Kidney (tissue), 14 donors: ENCODE data around the gene NUDT1. TPM values are rescaled to one million over a fixed set of nuclear protein-coding genes. Genes with fewer than 3 reads are reported as not detected.
A peak's percentile ranks its signal among the peaks of the same experiment; 100 is the strongest.

Source experiments
- DNase-seq, 5 donors: peaks; one replicate each; pipeline ENCODE4 v3.0.0-alpha.2; 2013 to 2020
- FAIRE-seq: peaks from 2 replicates; lab custom pipeline; 2012; peaks lifted over from hg19 to GRCh38; lab: Jason Lieb, UNC
- H3K27ac ChIP-seq, 2 donors: one replicate each; pipeline ENCODE4 v1.7.0; 2013; ENCODE audit warnings: low read depth in 2 of 2, low read length in 2 of 2, inconsistent platforms in 1 of 2
- H3K27me3 ChIP-seq: one replicate; pipeline ENCODE4 v1.7.1; 2013; ENCODE audit warnings: low read length, inconsistent platforms; ENCODE audit not compliant: control insufficient read depth, insufficient read depth
- H3K36me3 ChIP-seq, 3 donors: one replicate each; pipeline versions ENCODE4 v1.7.0 to v1.7.1; 2013; ENCODE audit warnings: low read length in 3 of 3, control low read depth in 1 of 3, inconsistent platforms in 1 of 3; ENCODE audit not compliant: insufficient read depth in 3 of 3, control insufficient read depth in 2 of 3
- H3K4me1 ChIP-seq, 3 donors: one replicate each; pipeline versions ENCODE4 v1.7.0 to v1.7.1; 2013; ENCODE audit warnings: low read length in 3 of 3, inconsistent platforms in 1 of 3, low read depth in 1 of 3; ENCODE audit not compliant: control insufficient read depth in 2 of 3, insufficient read depth in 2 of 3
- H3K4me3 ChIP-seq, 3 donors: one replicate each; pipeline versions ENCODE4 v1.7.0 to v1.8.1; 2013; ENCODE audit warnings: low read length in 3 of 3, control low read depth in 1 of 3, inconsistent platforms in 1 of 3
- H3K9ac ChIP-seq, 3 donors: one replicate each; pipeline versions ENCODE4 v1.7.0 to v1.7.1; 2013; ENCODE audit warnings: low read length in 3 of 3, control low read depth in 1 of 3, inconsistent platforms in 1 of 3
- H3K9me3 ChIP-seq, 3 donors: one replicate each; pipeline versions ENCODE4 v1.7.0 to v1.7.1; 2013; ENCODE audit warnings: low read length in 3 of 3, control low read depth in 1 of 3, inconsistent platforms in 1 of 3; ENCODE audit not compliant: control insufficient read depth in 2 of 3, insufficient read depth in 1 of 3
- intact Hi-C: fragments of 100-400 bp; cut with DNase I; formaldehyde crosslinking; loops from one replicate; pipeline ENCODE4 v1.11.1; 2022
- polyA plus RNA-seq: library from polyadenylated mRNA; stranded (reverse); fragments of 350-450 nt; fragmentation: Illumina TruSeq; extraction: RNeasy Lipid Tissue Mini Kit (QIAGEN cat#74804); gene quantifications from one replicate; pipeline ENCODE4 v1.2.3, GENCODE V29; 2014; ENCODE audit warnings: low read depth, low replicate concordance; ENCODE audit not compliant: insufficient read depth
- total RNA-seq: library from RNA; stranded (reverse); fragmentation: NEBNext Ultra II Directional; extraction: Animal tissue kit (Norgen Biotek cat#: 25700); gene quantifications from one replicate; pipeline ENCODE4 v1.2.1, GENCODE V29; 2021
- TF ChIP-seq, protein P1 (sequence below): IDR thresholded peaks from 3 replicates; pipeline ENCODE4 v1.5.1; 2012; ENCODE audit warnings: mild to moderate bottlenecking, moderate library complexity, borderline replicate concordance; ENCODE audit not compliant: insufficient read depth; ENCODE audit errors: extremely low read depth
- donor health status: control.
- donor health status: control.
- donor health status: control.
- donor health status: control.
- donor health status: control.
- donor health status: DM: yes; HTN: yes; CAD: no.
- donor health status: Normal renal cell carcinoma (clear cell type).

NUDT1 gene
- total and polyA plus RNA-seq, 2 donors from 2014 or later, result 9.3 to 12.1 TPM

DNA sequence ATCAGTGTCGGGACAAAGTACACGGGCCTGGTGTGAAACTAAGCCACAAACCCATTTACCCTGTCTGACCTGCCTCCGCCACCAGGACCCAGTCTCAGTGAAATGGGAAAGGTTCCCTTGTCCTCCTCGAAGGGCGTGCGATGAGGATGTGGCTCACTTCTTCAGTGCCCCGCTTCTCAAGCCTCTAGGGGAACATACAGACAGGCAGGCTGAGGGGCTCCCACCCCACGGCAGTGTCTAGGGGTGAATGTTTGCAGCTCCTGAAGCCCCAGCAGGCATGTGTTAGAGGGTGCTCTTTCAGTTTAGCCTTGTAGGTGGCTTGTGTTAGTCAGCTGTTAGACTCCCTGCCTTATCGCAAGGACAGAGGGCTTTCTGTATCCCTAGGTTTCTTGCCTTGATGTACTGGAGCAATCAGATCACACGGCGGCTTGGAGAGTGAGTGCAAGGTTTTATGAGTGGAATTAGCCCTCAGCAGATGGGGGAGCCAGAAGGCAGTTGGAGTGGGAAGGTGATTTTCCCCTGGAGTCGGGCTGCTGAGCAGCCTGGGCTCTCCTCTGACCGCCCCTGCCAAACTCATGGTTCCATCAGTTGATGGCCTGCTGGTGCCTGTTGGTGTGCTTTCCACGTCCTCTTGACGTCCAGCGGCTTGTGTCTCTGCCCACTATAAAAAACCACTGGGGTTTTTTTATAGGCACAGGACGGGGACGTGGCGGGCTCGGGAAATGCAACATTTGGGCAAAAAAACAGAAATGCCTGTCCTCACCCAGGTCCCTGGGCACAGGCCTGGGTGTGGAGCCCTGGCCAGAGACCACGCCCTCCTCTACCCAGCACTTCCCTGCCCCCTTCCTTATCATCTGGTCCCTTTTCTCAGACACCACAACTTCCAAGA is 759 bp downstream of the NUDT1 start:
- DNase-seq, result peak in 2 of 5 donors; percentile 31 to 32
- peak overlapping the region; percentile 66 to 85 (median 81) for H3K4me3 ChIP-seq
- H3K27ac ChIP-seq, result no peak overlapping the region
- peaks cover 0 to 12% (median 5%) of the 10 kb centered on the region in 3 donors for H3K4me1 ChIP-seq
- no peaks in the 10 kb centered on the region for H3K27me3 ChIP-seq
- no peaks in the 10 kb centered on the region for H3K9me3 ChIP-seq
- H3K9ac ChIP-seq, result peak overlapping the region; percentile 32 to 60 (median 58)
- peaks cover 0 to 12% (median 3%) of the 10 kb centered on the region in 3 donors for H3K36me3 ChIP-seq
- intact Hi-C loops, result no loop called here
- FAIRE-seq, result no peak
- TF ChIP-seq, protein P1, sequence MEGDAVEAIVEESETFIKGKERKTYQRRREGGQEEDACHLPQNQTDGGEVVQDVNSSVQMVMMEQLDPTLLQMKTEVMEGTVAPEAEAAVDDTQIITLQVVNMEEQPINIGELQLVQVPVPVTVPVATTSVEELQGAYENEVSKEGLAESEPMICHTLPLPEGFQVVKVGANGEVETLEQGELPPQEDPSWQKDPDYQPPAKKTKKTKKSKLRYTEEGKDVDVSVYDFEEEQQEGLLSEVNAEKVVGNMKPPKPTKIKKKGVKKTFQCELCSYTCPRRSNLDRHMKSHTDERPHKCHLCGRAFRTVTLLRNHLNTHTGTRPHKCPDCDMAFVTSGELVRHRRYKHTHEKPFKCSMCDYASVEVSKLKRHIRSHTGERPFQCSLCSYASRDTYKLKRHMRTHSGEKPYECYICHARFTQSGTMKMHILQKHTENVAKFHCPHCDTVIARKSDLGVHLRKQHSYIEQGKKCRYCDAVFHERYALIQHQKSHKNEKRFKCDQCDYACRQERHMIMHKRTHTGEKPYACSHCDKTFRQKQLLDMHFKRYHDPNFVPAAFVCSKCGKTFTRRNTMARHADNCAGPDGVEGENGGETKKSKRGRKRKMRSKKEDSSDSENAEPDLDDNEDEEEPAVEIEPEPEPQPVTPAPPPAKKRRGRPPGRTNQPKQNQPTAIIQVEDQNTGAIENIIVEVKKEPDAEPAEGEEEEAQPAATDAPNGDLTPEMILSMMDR, result no peak

DNA sequence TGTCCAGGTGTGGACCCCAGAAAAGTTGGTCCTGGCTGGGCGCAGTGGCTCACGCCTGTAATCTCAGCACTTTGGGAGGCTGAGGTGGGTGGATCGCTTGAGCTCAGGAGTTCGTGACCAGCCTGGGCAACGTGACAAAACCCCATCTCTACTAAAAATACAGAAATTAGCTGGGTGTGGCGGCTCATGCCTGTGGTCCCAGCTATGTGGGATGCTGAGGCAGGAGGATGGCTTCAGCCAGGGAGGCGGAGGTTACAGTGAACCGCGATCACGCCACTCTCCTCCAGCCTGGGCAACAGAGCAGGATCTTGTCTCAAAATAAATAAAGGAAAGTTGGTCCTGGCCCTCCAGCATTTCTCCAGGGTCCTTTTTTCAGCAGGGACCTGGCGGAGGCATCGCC is 1.4 kb downstream of the NUDT1 start:
- H3K4me1 ChIP-seq, result peaks cover 0 to 12% (median 5%) of the 10 kb centered on the region in 3 donors
- H3K9ac ChIP-seq, result no peak overlapping the region
- no peak overlapping the region for H3K4me3 ChIP-seq
- no peaks in the 10 kb centered on the region for H3K9me3 ChIP-seq
- TF ChIP-seq, protein P1, result no peak
- no peak overlapping the region for H3K27ac ChIP-seq
- no peak for FAIRE-seq
- DNase-seq, result no peak
- peaks cover 0 to 6% (median 0%) of the 10 kb centered on the region in 3 donors for H3K36me3 ChIP-seq
- intact Hi-C loops, result no loop called here
- H3K27me3 ChIP-seq, result no peaks in the 10 kb centered on the region

DNA sequence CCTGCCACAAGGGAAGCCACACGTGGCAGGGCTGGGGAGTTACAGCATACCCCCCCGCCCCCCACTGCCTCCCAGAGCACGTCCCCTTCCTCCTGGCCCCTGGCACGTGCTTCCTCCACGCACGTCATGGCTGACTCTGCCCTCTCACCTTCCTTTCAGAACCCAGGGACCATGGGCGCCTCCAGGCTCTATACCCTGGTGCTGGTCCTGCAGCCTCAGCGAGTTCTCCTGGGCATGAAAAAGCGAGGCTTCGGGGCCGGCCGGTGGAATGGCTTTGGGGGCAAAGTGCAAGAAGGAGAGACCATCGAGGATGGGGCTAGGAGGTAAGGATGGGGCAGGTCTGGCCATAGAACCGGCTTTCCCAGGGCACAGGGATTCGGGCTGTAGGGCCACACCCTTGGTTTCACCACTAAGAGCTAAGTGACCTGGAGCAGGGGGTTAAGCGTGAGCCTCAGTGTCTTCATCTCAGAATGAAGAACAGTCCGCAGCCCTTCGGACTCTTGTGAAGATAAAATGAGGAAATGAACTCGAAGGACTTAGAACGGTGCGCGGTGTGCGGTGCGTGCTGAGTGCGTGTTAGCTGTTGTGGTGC is 2.5 kb downstream of the NUDT1 start:
- FAIRE-seq, result no peak
- TF ChIP-seq, protein P1, result no peak
- intact Hi-C loops, result no loop called here
- H3K4me1 ChIP-seq, result peaks cover 0 to 12% (median 5%) of the 10 kb centered on the region in 3 donors
- no peak overlapping the region for H3K27ac ChIP-seq
- no peaks in the 10 kb centered on the region for H3K27me3 ChIP-seq
- no peaks in the 10 kb centered on the region for H3K36me3 ChIP-seq
- H3K9ac ChIP-seq, result no peak overlapping the region
- DNase-seq, result no peak
- H3K9me3 ChIP-seq, result no peaks in the 10 kb centered on the region
- no peak overlapping the region for H3K4me3 ChIP-seq
